Right atrium auricular region (tissue), 2 donors: ENCODE data around the gene CREB5. TPM values are rescaled to one million over a fixed set of nuclear protein-coding genes. Genes with fewer than 3 reads are reported as not detected.
A peak's percentile ranks its signal among the peaks of the same experiment; 100 is the strongest.
"Not testable (repeated sequence)": the region's sequence is repeated elsewhere in the genome, so short reads cannot be mapped to it uniquely, and the experiment has no call there.

Experiments used
- DNase-seq: peaks from one replicate; pipeline ENCODE4 v3.0.0-alpha.2; 2019; ENCODE audit warnings: low spot score
- H3K27ac ChIP-seq, 2 donors: fragments of 200-600 bp; sonication (generic); 1 replicate in 1 of 2; 2 replicates in 1 of 2; pipeline ENCODE4 v1.5.1; 2016 to 2019
- H3K27me3 ChIP-seq, 2 donors: fragments of 200-600 bp; sonication (generic); one replicate each; pipeline versions ENCODE4 v1.5.1 to v1.6.0; 2017 to 2019
- H3K36me3 ChIP-seq: fragments of 200-600 bp; sonication (generic); one replicate; pipeline ENCODE4 v1.5.1; 2016
- H3K4me1 ChIP-seq, 2 donors: fragments of 200-600 bp; sonication (generic); one replicate each; pipeline versions ENCODE4 v1.5.1 to v1.6.0; 2017 to 2019
- H3K4me3 ChIP-seq, 2 donors: fragments of 200-600 bp; sonication (generic); 1 replicate in 1 of 2; 2 replicates in 1 of 2; pipeline ENCODE4 v1.5.1; 2017 to 2019; ENCODE audit warnings: mild to moderate bottlenecking in 1 of 2, moderate library complexity in 1 of 2
- H3K9me3 ChIP-seq, 2 donors: fragments of 200-600 bp; sonication (generic); one replicate each; pipeline ENCODE4 v1.5.1; 2019
- total RNA-seq, 2 donors: library from RNA; depleted of rRNA; stranded (reverse); fragments of >200 nt; gene quantifications; one replicate each; pipeline ENCODE4 v1.1.0, GENCODE V29; 2016
- TF ChIP-seq, protein P1 (sequence below), 2 donors: fragments of 200-600 bp; sonication (generic); IDR thresholded peaks; one replicate each; pipeline ENCODE4 v1.5.1; 2019; ENCODE audit warnings: antibody characterized with exemption in 2 of 2

Gene CREB5
- total RNA-seq, 2 donors from 2014 or later: 10.5 to 20.8 TPM

DNA sequence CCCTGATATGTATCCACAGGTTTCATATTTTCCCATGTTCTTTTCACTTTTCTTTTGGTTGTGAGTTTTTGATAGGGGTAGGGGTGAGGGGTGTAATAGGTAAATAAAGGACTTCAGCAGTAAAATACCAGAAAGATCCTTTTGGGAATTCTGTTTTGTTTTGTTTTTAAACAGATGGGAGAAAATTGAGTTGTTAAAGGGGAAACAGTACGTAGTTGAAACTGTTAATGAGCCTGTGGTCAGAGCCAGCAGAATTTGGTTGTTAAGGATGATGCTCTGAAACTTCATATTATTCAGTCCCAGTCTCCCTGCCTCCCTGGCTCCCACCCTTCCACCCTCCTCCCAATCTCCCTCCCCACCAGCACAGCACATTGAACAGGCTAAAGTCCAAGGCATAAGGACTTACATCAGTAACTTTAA, 195.9 kb downstream of the CREB5 start:
- Histone ChIP-seq H3K9me3 (no peaks in the 10 kb centered on the region), H3K36me3 (no peaks in the 10 kb centered on the region), H3K27me3 (no peaks in the 10 kb centered on the region), H3K4me1 (peaks cover 0 to 30% of the 10 kb centered on the region in 2 donors), H3K27ac (no peak overlapping the region), H3K4me3 (no peak overlapping the region)
- TF ChIP-seq, protein P1, sequence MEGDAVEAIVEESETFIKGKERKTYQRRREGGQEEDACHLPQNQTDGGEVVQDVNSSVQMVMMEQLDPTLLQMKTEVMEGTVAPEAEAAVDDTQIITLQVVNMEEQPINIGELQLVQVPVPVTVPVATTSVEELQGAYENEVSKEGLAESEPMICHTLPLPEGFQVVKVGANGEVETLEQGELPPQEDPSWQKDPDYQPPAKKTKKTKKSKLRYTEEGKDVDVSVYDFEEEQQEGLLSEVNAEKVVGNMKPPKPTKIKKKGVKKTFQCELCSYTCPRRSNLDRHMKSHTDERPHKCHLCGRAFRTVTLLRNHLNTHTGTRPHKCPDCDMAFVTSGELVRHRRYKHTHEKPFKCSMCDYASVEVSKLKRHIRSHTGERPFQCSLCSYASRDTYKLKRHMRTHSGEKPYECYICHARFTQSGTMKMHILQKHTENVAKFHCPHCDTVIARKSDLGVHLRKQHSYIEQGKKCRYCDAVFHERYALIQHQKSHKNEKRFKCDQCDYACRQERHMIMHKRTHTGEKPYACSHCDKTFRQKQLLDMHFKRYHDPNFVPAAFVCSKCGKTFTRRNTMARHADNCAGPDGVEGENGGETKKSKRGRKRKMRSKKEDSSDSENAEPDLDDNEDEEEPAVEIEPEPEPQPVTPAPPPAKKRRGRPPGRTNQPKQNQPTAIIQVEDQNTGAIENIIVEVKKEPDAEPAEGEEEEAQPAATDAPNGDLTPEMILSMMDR (IDR thresholded peaks at IDR 0.05): no peak
- no peak for DNase-seq

DNA sequence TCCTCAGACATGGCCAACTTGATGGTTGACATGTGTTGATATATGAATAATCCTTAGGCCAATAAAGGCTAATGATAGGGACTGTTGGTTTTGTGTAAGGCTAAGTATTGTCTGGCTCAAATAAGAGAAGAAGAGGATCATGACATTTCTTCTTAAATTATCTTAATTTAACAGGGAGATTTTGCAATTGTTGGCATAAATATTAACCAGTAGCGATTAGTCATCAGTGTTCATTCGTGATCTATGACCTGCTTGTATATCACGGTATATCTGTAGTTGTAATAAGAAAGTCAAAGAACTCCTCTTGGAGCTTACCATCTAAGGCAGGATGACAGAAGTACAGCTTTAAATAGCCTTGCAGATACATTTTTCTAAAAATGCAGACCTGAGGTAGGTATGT, 196.4 kb downstream of the CREB5 start:
- Histone ChIP-seq H3K9me3 (no peaks in the 10 kb centered on the region), H3K4me1 (peaks cover 0 to 30% of the 10 kb centered on the region in 2 donors), H3K36me3 (no peaks in the 10 kb centered on the region), H3K4me3 (no peak overlapping the region), H3K27ac (no peak overlapping the region), H3K27me3 (no peaks in the 10 kb centered on the region)
- no peak for DNase-seq
- TF ChIP-seq, protein P1 (IDR thresholded peaks at IDR 0.05): no peak

DNA sequence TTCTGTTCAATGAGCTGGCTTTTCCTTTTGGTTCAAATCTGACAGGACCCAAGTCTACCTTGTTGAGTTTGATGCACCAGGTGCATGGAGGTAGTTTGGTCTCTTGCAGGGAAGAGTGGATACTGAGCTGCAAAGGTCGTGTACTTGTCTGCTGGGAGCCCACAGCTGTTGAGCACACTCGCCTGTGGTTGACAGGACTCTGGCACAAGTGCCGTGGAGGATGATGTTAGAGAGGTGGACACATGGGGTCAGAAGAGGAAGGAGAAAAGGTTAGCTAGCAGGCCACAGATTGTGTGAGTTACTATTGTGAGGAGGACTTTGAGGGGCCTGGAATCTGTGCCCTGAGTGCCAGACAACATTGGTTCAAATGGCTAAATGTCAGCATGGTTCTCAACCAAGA, 197.3 kb downstream of the CREB5 start:
- Histone ChIP-seq H3K4me3 (no peak overlapping the region), H3K36me3 (no peaks in the 10 kb centered on the region), H3K9me3 (no peaks in the 10 kb centered on the region), H3K27me3 (no peaks in the 10 kb centered on the region), H3K4me1 (peaks cover 0 to 30% of the 10 kb centered on the region in 2 donors), H3K27ac (no peak overlapping the region)
- TF ChIP-seq, protein P1 (IDR thresholded peaks at IDR 0.05): no peak
- no peak for DNase-seq

DNA sequence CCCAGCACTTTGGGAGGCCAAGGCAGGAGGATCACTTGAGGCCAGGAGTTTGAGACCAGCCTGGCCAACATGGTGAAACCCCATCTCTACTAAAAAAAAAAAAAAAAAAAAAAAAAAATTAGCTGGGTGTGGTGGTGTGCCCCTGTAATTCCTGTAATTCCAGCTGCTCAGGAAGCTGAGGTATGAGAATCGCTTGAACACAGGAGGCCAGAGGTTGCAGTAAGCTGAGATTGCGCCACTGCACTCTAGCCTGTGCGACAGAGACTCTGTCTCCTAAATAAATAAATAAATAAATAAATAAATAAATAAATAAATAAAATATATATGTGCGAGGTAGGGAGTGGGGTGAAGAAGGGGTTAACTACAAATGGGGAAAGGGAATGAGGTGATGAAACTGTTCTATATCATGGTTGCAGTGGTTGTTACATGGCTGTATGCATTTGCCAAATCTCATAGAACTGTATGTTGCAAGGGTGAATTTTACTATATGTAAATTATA, 199.1 kb downstream of the CREB5 start:
- not testable (repeated sequence) for H3K9me3 ChIP-seq, DNase-seq, H3K27me3 ChIP-seq, H3K27ac ChIP-seq, H3K36me3 ChIP-seq, H3K4me3 ChIP-seq
- H3K4me1 ChIP-seq: peaks cover 0 to 18% of the 10 kb centered on the region in 2 donors

DNA sequence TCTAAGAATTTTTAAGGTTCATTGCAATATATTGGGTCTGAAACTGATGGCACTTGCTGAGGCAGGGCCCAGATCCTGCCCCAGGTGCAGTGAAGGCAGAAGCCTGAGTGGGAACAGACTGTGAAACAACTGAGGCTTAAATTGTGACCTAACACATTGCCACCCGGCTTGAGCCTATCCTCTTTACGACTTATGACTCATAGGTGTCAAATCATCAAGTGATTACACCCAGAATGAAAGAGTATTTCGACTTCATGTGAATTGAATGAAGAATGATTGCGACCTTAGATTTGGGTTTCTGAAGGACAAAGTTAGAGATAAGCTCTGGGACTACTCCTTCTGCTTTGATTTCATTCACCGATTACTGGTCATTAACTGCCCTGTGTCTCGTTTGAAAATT, 200.9 kb downstream of the CREB5 start:
- Histone ChIP-seq H3K27ac (no peak overlapping the region), H3K9me3 (no peaks in the 10 kb centered on the region), H3K27me3 (no peaks in the 10 kb centered on the region), H3K36me3 (no peaks in the 10 kb centered on the region), H3K4me1 (peaks cover 0 to 13% of the 10 kb centered on the region in 2 donors), H3K4me3 (no peak overlapping the region)
- TF ChIP-seq, protein P1 (IDR thresholded peaks at IDR 0.05): no peak
- DNase-seq: no peak

DNA sequence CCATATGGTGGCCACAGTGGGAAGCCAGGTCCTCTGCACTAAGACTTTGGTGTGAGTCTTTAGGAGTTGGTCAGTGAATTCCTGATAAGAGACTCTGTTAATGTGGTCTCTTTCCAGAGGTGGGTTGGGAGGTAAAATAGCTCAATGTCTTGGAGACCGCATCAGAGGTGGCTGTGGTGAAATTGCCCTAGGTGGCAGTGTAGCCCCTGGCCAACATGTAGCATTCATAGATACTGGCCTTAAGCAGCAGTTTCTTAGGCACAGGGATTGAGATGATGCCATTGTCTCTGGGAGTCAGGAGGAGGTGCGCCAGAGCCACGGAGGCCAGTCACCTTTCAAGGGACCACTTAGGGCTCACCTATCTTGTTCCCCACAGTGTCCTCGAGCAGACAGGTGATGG, 202.8 kb downstream of the CREB5 start:
- Histone ChIP-seq H3K36me3 (no peaks in the 10 kb centered on the region), H3K4me3 (no peak overlapping the region), H3K27me3 (no peaks in the 10 kb centered on the region), H3K27ac (no peak overlapping the region), H3K4me1 (peaks cover 0 to 6% of the 10 kb centered on the region in 2 donors), H3K9me3 (no peaks in the 10 kb centered on the region)
- DNase-seq: no peak
- TF ChIP-seq, protein P1 (IDR thresholded peaks at IDR 0.05): peak in 1 of 2 donors; percentile 38
